Mucosa of descending colon (tissue), 3 donors: ENCODE measurements around the gene PSMG3. TPM values are rescaled to one million over a fixed set of nuclear protein-coding genes. Genes with fewer than 3 reads are reported as not detected.

Experiments
- ATAC-seq: fragments of 200-7000 bp; cut with Tn5 transposase; one replicate; pipeline ENCODE4 v1.9.1; 2020; ENCODE audit warnings: mild to moderate bottlenecking, moderate library complexity
- DNase-seq, 3 donors: peaks; one replicate each; pipeline ENCODE4 v3.0.0-alpha.2; 2020
- H3K36me3 ChIP-seq: fragments of 200-600 bp; one replicate; pipeline ENCODE4 v1.8.0; 2021; ENCODE audit warnings: low read depth, mild to moderate bottlenecking
- H3K4me1 ChIP-seq: fragments of 200-600 bp; one replicate; pipeline ENCODE4 v1.8.0; 2021; ENCODE audit warnings: low read depth, mild to moderate bottlenecking
- H3K4me3 ChIP-seq: fragments of 200-600 bp; one replicate; pipeline ENCODE4 v1.8.0; 2021; ENCODE audit warnings: mild to moderate bottlenecking
- H3K9me3 ChIP-seq: fragments of 200-600 bp; one replicate; pipeline ENCODE4 v1.8.0; 2021; ENCODE audit warnings: mild to moderate bottlenecking
- intact Hi-C, 2 donors: fragments of 100-400 bp; cut with DNase I in 1 of 2; cut with micrococcal nuclease in 1 of 2; formaldehyde crosslinking; loops; one replicate each; pipeline versions ENCODE4 v1.11.0 to v1.11.1; 2022; cut with DNase I, micrococcal nuclease
- total RNA-seq, 3 donors: library from RNA; stranded (reverse); fragmentation: NEBNext Ultra II Directional in 2 of 3; extraction: Animal tissue kit (Norgen Biotek cat#: 25700) in 2 of 3; gene quantifications; one replicate each; pipeline versions ENCODE4 v1.2.1 to v1.2.4, GENCODE V29; 2021 to 2023
- TF ChIP-seq, protein P1 (sequence below): fragments of 200-600 bp; IDR thresholded peaks from one replicate; pipeline ENCODE4 v1.8.0; 2022; ENCODE audit warnings: antibody characterized with exemption, mild to moderate bottlenecking
- donor health status: DM: no; HTN: no; CAD: no; lungs with moderate emphysema.
- donor health status: DM: no; HTN: no; CAD: no.
- donor health status: DM: no; HTN: yes; CAD: no.

PSMG3 gene
- total RNA-seq, 3 donors from 2014 or later, result 22.6 to 26.0 (median 22.9) TPM

DNA sequence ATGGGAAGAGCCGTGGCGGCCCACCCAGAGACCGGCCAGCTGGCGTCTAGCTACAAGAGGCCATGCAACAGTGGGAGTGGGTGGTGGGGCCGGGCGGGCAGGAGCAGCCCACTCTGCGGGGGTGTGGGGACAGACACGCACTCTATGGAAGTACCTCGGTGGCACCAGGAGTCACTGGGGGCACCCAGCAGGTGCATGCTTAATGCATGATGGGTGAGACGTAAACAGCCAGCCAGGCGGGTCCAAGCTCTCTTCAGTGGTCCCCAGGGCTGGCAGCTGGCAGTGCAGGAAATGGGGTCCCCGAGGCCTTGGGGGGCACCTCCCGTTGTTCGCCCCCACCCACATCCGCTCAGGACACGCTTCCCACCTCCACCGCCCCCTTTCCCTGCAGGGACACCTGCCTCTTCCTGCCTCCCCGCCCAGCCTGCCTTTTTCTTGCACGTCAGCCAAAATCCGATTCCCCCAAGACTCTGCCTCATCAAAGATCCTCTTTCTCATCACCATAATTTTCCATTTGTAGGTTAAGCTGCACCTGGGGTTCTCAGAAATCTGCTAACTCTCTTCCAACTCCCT, 22.6 kb upstream of the PSMG3 start:
- TF ChIP-seq, protein P1, sequence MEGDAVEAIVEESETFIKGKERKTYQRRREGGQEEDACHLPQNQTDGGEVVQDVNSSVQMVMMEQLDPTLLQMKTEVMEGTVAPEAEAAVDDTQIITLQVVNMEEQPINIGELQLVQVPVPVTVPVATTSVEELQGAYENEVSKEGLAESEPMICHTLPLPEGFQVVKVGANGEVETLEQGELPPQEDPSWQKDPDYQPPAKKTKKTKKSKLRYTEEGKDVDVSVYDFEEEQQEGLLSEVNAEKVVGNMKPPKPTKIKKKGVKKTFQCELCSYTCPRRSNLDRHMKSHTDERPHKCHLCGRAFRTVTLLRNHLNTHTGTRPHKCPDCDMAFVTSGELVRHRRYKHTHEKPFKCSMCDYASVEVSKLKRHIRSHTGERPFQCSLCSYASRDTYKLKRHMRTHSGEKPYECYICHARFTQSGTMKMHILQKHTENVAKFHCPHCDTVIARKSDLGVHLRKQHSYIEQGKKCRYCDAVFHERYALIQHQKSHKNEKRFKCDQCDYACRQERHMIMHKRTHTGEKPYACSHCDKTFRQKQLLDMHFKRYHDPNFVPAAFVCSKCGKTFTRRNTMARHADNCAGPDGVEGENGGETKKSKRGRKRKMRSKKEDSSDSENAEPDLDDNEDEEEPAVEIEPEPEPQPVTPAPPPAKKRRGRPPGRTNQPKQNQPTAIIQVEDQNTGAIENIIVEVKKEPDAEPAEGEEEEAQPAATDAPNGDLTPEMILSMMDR, result no peak
- ATAC-seq (no peak), DNase-seq (no peak)
- H3K36me3 ChIP-seq, result no peaks in the 10 kb centered on the region
- no peaks in the 10 kb centered on the region for H3K4me1 ChIP-seq
- no peak overlapping the region for H3K4me3 ChIP-seq
- peaks cover 8% of the 10 kb centered on the region for H3K9me3 ChIP-seq
- intact Hi-C loops, result no loop called here

DNA sequence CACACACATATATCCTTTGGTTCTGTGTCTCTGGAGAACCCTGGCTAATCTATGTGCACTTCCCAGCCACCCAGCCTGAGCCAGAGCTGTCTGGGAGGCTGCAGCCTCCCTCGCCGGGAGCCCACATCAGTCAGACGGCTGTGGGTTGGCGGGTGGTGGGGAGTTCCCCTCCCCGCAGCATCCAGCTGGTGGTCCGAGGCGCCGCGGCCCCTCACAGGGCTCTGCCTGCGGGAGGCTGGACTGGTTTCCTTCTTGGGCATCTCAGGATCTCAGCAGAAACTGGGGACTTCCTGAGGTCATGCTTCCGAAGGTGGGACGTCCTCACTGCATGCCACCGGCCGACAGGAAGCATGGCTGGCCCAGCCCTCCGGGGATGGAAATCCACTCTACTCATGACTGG, 22.0 kb upstream of the PSMG3 start:
- intact Hi-C loops, result no loop called here
- DNase-seq (no peak), ATAC-seq (no peak)
- Histone ChIP-seq H3K9me3 (peaks cover 8% of the 10 kb centered on the region), H3K4me3 (no peak overlapping the region), H3K4me1 (no peaks in the 10 kb centered on the region), H3K36me3 (no peaks in the 10 kb centered on the region)
- TF ChIP-seq, protein P1, result no peak

DNA sequence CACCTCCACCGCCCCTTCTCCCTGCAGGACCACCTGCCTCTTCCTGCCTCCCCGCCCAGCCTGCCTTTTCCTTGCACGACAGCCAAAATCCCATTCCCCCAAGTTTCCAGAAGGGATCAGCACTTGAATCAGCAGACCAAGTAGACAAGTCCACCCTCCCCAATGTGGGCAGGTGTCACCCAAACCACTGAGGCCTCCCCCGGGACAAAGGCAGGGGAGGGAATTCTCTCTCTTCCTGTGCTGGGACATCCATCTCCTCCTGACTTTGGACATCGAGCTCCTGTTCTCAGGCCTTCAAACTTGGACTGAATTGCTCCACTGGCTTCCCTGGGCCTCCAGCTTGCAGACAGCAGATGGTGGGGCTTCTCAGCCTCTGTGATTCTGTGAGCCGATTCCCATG, 21.6 kb upstream of the PSMG3 start:
- TF ChIP-seq, protein P1, result no peak
- H3K9me3 ChIP-seq, result peaks cover 8% of the 10 kb centered on the region
- ATAC-seq (no peak), DNase-seq (no peak)
- intact Hi-C loops, result no loop called here
- no peak overlapping the region for H3K4me3 ChIP-seq
- H3K36me3 ChIP-seq, result no peaks in the 10 kb centered on the region
- H3K4me1 ChIP-seq, result no peaks in the 10 kb centered on the region

DNA sequence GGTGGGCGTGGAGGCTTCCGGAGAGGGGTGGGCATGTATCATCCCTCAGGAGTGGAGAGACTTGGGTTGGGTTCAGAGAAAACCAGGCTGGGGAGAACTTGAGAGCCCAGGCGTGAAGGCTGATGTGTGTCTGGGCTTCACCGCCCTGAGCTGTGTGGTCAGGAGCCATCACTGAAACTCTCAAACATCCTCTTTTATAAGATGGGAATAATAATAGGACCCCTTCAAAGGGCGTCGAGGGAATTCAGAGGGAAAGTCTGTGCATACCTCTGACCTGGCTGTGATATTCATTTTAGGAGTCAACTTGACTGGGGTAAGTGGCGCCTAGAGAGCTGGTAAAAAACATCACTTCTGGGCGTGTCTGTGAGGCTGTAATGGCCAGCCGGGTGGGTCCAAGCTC, 21.1 kb upstream of the PSMG3 start:
- TF ChIP-seq, protein P1, result no peak
- H3K4me1 ChIP-seq, result no peaks in the 10 kb centered on the region
- no peak overlapping the region for H3K4me3 ChIP-seq
- intact Hi-C loops, result no loop called here
- H3K36me3 ChIP-seq, result no peaks in the 10 kb centered on the region
- DNase-seq (no peak), ATAC-seq (no peak)
- peaks cover 8% of the 10 kb centered on the region for H3K9me3 ChIP-seq

DNA sequence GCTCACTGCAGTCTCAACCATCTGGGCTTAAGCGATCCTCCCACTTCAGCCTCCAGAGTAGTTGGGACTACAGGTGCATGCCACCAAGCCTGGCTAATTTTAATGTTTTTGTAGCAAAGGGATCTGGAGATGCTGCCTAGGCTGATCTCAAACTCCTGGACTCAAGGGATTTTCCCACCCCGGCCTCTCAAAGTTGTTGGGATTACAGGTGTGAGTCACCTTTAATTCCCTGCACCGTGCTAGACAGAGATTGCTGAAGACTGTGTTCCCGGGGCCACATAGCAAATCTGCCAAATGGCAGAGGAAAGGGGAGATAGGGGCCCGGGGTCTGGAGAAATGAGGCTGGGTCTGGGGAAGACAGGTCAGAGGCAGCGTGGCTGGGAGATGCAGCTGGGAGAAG, 20.6 kb upstream of the PSMG3 start:
- ATAC-seq (no peak), DNase-seq (no peak)
- H3K4me1 ChIP-seq, result no peaks in the 10 kb centered on the region
- H3K36me3 ChIP-seq, result no peaks in the 10 kb centered on the region
- TF ChIP-seq, protein P1, result no peak
- H3K9me3 ChIP-seq, result peaks cover 8% of the 10 kb centered on the region
- no peak overlapping the region for H3K4me3 ChIP-seq
- intact Hi-C loops, result no loop called here

DNA sequence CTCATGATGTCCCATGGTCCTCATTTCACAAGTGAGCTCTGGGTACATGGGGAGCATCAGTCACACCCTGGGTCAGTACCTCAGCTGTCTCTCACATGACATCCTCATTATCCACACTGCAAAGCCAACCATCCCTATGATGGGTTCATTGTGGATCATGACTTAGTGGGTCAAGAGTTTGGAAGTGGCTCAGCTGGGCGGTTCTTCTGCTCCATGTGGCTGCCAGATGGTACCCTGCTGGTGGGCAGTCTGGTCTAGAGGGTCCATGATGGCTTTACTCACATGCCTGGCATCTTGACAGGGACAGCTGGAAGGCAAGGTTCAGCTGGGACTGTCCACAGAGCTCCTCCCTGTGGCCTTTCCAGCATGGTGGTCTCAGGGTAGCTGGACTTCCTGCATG, 19.1 kb upstream of the PSMG3 start:
- Histone ChIP-seq H3K9me3 (peaks cover 8% of the 10 kb centered on the region), H3K4me1 (no peaks in the 10 kb centered on the region), H3K4me3 (no peak overlapping the region), H3K36me3 (no peaks in the 10 kb centered on the region)
- ATAC-seq, result no peak
- TF ChIP-seq, protein P1, result no peak
- DNase-seq, result no peak
- intact Hi-C loops, result no loop called here
